ENCODE measurements around the gene GIT1. TPM values are rescaled to one million over a fixed set of nuclear protein-coding genes. Genes with fewer than 3 reads are reported as not detected.
A peak's percentile ranks its signal among the peaks of the same experiment; 100 is the strongest.

GIT1 gene
- total RNA-seq, 4 donors from 2014 or later, result 35.7 to 71.7 (median 42.4) TPM

DNA sequence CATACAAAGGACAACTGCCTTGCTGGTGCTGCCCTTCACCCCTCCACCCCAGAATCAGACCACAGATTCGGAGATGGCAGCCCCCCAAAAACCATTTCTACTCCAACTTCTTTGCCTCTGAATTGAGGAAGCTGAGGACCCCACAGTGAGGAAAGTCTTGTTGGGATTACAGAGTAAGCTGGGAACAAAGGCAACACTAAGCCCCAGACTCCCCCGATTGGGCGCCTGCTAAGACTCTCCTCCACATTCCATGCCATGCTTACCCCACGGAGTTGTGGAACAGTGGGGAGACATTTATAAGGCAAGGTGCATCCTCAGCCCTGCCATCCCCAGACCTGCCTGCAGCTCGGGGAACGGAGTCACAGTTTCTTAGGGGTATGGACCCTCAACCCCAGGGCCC lies 1.9 kb downstream of the GIT1 start:
- Histone ChIP-seq H3K4me1 (peaks cover 46 to 62% of the 10 kb centered on the region in 2 donors), H3K9me3 (no peaks in the 10 kb centered on the region), H3K4me3 (replicated peaks in 1 of 3) (no peak overlapping the region), H3K27me3 (no peaks in the 10 kb centered on the region), H3K36me3 (no peaks in the 10 kb centered on the region), H3K27ac (peak overlapping the region in 1 of 3 donors; percentile 78)
- WGBS, 2 donors, result 90 to 93% methylated on average over 6 of the region's 6 CpGs
- TF ChIP-seq POLR2A (IDR thresholded peaks at IDR 0.05), result no peak
- TF ChIP-seq, protein P1, sequence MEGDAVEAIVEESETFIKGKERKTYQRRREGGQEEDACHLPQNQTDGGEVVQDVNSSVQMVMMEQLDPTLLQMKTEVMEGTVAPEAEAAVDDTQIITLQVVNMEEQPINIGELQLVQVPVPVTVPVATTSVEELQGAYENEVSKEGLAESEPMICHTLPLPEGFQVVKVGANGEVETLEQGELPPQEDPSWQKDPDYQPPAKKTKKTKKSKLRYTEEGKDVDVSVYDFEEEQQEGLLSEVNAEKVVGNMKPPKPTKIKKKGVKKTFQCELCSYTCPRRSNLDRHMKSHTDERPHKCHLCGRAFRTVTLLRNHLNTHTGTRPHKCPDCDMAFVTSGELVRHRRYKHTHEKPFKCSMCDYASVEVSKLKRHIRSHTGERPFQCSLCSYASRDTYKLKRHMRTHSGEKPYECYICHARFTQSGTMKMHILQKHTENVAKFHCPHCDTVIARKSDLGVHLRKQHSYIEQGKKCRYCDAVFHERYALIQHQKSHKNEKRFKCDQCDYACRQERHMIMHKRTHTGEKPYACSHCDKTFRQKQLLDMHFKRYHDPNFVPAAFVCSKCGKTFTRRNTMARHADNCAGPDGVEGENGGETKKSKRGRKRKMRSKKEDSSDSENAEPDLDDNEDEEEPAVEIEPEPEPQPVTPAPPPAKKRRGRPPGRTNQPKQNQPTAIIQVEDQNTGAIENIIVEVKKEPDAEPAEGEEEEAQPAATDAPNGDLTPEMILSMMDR (IDR thresholded peaks at IDR 0.05), result no peak
- intact Hi-C loops (cut with DNase I), result loop anchor here (10.0 kb wide), 1 partner anchor 347 kb away; the partner anchor contains the start of gene SSH2
- no peak for DNase-seq

DNA sequence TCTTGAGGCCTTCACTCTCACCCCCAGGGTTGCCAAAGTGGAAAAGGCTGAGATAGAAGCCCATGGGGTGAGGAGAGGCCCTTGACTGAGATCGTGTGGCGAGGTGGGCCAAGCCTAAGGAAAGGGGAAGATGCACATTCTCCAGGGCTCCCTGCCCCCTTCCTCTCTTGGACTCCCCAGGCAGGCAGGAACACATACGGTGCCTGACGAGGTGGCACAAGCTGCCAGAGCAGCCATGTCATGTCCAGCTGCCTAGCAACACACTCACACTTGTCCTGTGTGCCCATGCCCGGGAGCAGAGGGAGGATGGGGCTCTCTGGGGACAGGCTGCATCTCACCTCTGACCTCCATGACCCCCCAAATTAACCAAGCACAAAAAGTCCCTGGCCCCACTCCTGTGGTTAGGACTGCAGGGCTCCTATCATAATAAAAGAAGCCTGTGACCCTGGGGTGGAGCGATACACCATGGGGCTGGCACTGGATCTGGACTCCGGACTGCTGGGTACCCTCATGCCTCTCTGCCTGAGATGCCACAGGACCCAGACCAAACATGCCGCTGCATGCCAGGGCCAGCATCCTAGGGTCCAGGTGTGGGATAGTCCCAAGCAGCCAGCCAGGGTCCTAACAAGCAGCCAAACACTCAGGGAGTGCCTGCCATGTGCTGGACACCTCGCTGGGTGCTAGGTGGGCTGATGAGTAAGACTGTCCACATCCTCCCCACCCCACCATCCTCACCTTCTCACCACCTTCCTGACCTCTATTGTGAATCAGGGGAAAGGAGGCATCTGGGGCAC lies 2.6 kb downstream of the GIT1 start:
- Histone ChIP-seq H3K9me3 (no peaks in the 10 kb centered on the region), H3K4me1 (peaks cover 38 to 55% of the 10 kb centered on the region in 2 donors), H3K4me3 (replicated peaks in 1 of 3) (no peak overlapping the region), H3K36me3 (no peaks in the 10 kb centered on the region), H3K27me3 (no peaks in the 10 kb centered on the region), H3K27ac (peak overlapping the region in 1 of 3 donors; percentile 78)
- DNase-seq, result no peak
- no peak for TF ChIP-seq POLR2A (IDR thresholded peaks at IDR 0.05)
- TF ChIP-seq, protein P1 (IDR thresholded peaks at IDR 0.05), result no peak
- intact Hi-C loops (cut with DNase I), result loop anchor here (10.0 kb wide), 1 partner anchor 348 kb away; the partner anchor contains the start of gene SSH2
- 48 to 80% methylated on average over 3 to 4 of the region's 9 CpGs for WGBS, 2 donors

DNA sequence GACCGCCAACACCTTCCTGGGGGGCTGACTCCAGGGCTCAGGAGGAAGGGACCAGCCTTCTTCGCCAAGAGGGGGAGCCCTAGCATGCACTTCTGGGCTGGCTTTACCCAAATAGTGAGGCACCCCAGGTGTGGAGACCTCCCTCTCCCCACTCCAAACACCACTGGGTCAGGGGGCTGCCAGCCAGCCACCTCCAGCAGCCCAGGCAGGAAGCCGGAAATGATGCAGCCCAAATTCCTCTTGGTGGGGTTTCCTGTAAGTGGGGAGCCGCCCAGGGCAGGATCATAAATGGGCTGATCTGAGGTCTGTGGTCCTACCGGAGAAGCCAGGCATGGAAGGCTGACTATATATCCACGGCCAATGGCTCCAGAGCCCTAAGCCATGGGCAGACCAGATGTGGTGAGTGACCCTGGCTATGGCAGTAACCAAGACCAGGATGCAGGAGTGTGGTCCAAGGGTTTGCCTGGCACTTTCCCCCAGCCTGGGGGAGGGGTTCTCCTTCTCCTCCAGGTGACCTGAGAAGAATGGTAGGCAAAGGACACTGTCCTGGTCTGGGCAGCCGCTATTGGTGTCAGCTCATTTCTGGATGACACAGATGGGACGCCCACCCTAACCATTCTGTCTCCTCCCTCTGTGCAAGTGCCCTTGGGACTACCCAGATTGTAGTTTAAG lies 4.2 kb downstream of the GIT1 start:
- DNase-seq, result no peak
- no peak for TF ChIP-seq POLR2A (IDR thresholded peaks at IDR 0.05)
- TF ChIP-seq, protein P1 (IDR thresholded peaks at IDR 0.05), result peak in 1 of 6 experiments; percentile 11
- Histone ChIP-seq H3K4me3 (replicated peaks in 1 of 3) (no peak overlapping the region), H3K36me3 (no peaks in the 10 kb centered on the region), H3K9me3 (no peaks in the 10 kb centered on the region), H3K27me3 (no peaks in the 10 kb centered on the region), H3K27ac (peak overlapping the region; percentile 25 to 63 (median 50)), H3K4me1 (peaks cover 24 to 40% of the 10 kb centered on the region in 2 donors)
- intact Hi-C loops (cut with DNase I), result loop anchor here (10.0 kb wide), 1 partner anchor 350 kb away; the partner anchor contains the start of gene SSH2
- 76 to 93% methylated on average over 3 to 5 of the region's 8 CpGs for WGBS, 2 donors

DNA sequence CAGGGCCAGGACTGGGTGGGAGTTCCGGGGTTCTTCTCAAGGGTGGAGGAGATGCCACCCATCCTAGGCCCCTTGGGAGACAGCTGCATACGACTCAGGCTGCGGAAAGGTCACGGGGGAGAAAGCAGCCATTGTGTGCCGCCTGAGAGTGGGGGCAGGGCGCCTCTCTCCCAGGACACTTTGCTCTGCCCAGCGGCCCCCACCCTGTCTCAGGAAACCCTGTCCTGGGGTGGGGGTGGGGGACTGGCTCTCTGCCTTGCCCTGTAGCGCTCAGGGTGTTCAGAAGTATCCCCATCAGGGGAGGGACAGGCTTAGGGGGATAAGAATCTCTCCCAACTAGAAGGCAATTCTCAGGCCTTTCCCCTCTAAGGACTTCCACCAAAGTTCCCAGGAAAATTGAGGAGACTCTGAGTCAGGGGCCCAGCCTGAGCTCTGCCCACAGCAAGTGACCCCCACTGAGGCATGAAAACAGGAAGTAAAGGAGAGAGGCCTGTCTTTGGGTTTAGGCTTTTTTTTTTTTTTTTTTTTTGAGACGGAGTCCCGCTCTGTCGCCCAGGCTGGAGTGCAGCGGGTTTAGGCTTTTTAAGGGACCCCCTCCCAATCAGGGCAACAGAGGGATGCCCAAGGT lies 4.9 kb downstream of the GIT1 start:
- Histone ChIP-seq H3K9me3 (no peaks in the 10 kb centered on the region), H3K4me1 (peaks cover 19 to 34% of the 10 kb centered on the region in 2 donors), H3K36me3 (no peaks in the 10 kb centered on the region), H3K27ac (peak overlapping the region; percentile 9 to 63 (median 25)), H3K27me3 (no peaks in the 10 kb centered on the region), H3K4me3 (replicated peaks in 1 of 3) (no peak overlapping the region)
- no peak for TF ChIP-seq POLR2A (IDR thresholded peaks at IDR 0.05)
- TF ChIP-seq, protein P1 (IDR thresholded peaks at IDR 0.05), result no peak
- DNase-seq, result no peak
- intact Hi-C loops (cut with DNase I), result loop anchor here (5.0 to 10.0 kb wide), 3 partner anchors 33 to 350 kb away; partner anchors contain the start of gene SSH2
- WGBS, 2 donors, result 59 to 74% methylated on average over 12 of the region's 12 CpGs

Measured in thyroid gland (tissue), 4 donors.